Fibroblast of villous mesenchyme (primary cell): Measurements from ENCODE around the gene PRKCB. TPM values are rescaled to one million over a fixed set of nuclear protein-coding genes. Genes with fewer than 3 reads are reported as not detected.

Experiments used
- DNase-seq: peaks from one replicate; pipeline ENCODE4 v3.0.0-alpha.2; 2010; ENCODE audit warnings: low read depth
- H3K4me3 ChIP-seq: 2 replicates; pipeline ENCODE4 v1.5.1; 2011; ENCODE audit warnings: low read depth, mild to moderate bottlenecking, low read length
- CTCF ChIP-seq: IDR thresholded peaks from 2 replicates; pipeline ENCODE4 v1.5.1; 2012; ENCODE audit warnings: low read depth, mild to moderate bottlenecking, low read length; ENCODE audit not compliant: insufficient read depth
- total RNA-seq: library from RNA; depleted of rRNA; stranded (reverse); fragments of >200 nt; gene quantifications from 2 replicates; pipeline ENCODE4 v1.2.3, GENCODE V29; 2012

PRKCB gene
- total RNA-seq, 1 donor, result not detected

- no peak overlapping the region for H3K4me3 ChIP-seq
- no peak for DNase-seq
- TF ChIP-seq CTCF, result no peak
Observed at GRCh38 chr16:24071666-24072360, 236.0 kb downstream of the PRKCB start.

- no peak for DNase-seq
- TF ChIP-seq CTCF, result no peak
Observed at GRCh38 chr16:24073321-24073720, 237.5 kb downstream of the PRKCB start.

GRCh38 chr16:24074574-24074973 is 238.8 kb downstream of the PRKCB start:
- TF ChIP-seq CTCF, result no peak
- H3K4me3 ChIP-seq, result no peak overlapping the region
- no peak for DNase-seq

More at GRCh38 chr16:24073321-24073720, 237.5 kb downstream of the PRKCB start:
- no peak overlapping the region for H3K4me3 ChIP-seq

GRCh38 chr16:24075302-24075701 is 239.5 kb downstream of the PRKCB start:
- TF ChIP-seq CTCF, result no peak
- H3K4me3 ChIP-seq, result no peak overlapping the region

GRCh38 chr16:24075931-24076716 is 240.3 kb downstream of the PRKCB start:
- TF ChIP-seq CTCF, result no peak
- H3K4me3 ChIP-seq, result no peak overlapping the region
- DNase-seq, result no peak

More at GRCh38 chr16:24075302-24075701, 239.5 kb downstream of the PRKCB start:
- DNase-seq, result no peak

GRCh38 chr16:24077292-24077691 is 241.5 kb downstream of the PRKCB start:
- no peak for DNase-seq
- TF ChIP-seq CTCF, result no peak
- H3K4me3 ChIP-seq, result no peak overlapping the region
